ENCODE data around the gene MAP4K2.

MAP4K2 gene

DNA sequence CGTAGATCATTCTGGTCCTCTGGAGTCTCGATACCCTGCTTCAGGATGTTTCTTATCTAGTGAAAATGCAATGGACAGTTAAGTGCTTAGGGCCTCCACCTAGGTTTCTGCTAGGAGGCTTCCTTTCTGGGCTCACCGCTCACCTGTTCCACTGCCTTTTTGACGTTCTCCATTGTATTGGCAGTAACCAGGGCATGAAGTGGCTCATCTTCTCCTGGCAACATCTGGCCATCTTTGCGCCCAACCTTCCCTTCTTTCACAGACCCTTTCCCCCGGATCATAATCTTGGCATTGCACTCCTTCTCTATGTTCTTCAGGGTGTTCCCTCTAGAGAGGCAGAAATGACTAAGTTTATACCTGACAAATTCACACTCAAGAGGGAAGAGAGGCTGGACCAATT is 33.7 kb downstream of the MAP4K2 start:
- no peak for FAIRE-seq
- DNase-seq (ENCODE audit: low spot score) = no peak

DNA sequence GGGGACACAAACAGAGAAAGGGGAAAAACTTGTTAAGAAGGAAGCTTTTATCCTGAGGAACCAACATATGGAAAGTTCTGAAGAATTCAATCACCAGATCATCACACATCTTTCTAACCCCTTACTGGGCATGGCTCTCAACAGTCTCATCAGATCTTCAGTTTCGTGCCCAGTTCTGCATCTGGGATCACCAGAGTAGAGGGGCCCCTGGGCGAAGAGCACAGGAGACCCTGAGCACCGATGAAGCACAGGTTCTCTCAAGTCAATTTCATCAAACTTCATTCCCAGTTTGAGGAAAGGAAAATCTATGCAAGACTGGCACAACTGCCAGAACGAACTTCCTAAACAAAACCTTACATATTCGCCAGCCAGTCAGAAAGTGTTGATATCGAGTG is 34.7 kb downstream of the MAP4K2 start:
- FAIRE-seq (no peak), DNase-seq (ENCODE audit: low spot score) (no peak)

DNA sequence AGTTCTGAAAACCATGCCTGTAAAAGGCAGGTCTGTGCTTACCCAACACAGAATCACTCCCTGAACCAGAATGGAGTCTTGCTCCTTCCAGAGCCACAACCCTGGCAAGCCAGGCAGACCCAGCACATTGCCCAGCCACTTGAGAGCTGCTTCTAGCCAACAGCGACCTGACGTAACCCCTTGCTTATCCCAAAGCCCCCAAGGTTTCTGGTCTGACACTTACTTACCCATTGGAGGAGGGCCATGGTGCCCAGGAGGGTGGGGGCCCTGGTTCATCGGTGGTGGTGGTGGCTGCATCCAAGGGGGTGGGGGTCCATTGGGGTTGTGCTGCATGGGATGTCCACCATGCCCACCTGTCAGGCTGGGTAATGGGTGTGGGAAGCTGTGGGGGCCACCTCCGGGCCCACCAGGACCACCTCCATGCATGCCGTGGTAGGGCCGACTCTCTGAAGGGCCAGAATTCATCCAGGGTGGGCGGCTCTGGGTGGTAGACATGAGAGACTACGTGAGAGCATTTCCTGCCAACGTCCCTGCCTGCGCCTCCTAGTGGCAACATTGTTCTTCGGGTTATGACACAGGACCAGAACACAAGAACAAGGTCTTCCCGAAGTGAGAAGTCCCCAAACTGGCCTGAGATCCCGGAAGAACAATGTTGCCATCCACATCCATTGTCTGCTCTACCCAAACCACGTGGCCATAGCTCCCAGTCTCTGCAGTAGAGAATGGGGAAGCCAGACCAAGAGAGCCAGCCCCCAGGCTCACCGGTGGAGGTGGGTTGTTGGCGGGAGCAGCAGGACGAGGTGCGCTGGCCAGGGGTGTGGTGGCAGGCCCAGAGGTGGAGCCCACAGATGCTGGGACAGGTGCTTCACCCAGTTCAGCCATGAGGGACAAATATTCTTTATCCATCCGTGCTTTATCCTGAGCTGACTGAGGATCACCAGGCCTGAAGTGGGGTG is 35.4 kb downstream of the MAP4K2 start:
- peak; percentile 11 for DNase-seq (ENCODE audit: low spot score)
- no peak for FAIRE-seq

DNA sequence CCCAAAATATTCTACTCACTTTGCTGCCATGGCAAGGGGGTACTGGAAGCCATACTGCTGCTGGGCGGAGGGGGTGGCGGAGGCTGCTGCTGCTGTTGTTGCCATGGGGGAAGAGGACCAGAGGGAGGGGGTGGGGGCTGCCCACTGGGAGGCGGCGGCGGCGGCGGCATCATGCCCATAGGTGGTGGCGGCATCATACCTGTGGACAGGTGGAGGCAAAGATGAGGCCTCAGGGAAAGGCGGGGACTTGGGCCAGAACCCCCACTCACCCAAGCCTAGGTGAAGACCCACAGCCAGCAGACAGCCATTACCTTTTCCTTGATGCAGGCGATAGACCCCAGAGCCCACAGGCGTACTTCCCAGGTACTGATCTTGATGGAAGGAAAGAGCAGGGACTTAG is 36.1 kb downstream of the MAP4K2 start:
- DNase-seq (ENCODE audit: low spot score) = no peak
- FAIRE-seq = no peak

DNA sequence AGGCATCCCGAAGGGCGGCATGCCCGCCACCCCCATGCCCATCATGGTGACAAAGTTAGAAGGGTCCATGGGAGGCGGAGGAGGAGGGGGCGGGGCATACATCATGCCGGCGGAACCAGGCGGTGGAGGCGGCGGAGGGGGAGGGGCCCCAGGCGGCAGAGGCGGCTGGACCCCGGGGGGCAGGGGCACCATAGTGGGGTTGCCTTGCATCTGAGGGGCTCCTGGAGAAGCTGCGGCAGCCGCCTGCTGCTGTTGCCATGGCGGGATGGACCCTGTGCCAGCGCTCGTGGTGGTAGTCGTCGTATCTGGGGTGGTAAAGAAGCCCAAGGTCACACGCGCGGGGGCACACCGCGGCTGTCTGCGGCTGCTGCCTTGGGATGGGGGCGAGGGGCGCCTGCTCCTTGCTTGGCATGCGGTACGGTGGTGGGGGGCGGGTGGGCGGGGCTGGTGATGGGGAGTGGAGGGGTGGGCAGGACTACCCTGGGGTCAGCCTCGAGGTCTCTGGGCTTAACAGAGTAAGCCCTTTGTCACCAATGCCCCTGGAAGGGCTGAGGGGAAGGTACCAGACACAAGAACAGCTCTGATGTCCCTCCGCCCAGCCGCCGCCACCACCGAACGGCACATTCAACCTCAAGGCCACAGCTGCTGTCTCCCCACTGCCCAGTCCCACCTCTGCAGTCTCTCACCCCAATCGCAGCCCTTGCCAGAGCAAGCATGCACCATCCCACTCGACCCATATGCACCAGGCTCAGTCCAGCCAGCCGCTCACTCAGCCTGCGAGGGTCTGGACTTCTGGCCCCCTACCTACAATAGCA is 37.0 kb downstream of the MAP4K2 start:
- FAIRE-seq = no peak

DNA sequence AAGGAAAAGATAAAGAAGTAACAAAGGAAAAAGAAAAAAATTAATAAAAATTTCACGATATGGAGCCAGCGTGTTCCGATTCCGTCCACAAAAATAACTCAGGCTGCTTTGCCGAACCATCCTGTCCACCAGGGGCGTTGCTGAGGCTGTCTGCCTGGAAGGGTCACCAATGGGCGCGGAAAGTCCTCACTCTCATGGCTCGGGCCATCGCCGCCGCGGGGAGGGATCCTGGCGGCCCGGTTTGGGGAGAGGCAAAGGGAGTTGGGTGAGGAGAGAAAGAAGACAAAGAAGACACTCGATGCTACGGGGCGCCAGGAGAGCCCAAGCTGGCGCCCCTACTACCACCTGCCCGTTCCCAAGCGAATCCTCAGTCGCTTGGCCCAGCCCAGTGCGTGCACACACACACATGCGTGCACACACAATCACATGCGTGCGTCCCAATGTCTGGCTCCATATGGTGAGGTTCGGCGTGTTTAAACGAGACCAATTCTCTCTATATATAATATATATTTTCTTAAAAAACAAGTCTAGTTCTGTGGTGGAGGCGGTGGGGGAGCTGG is 37.6 kb downstream of the MAP4K2 start:
- FAIRE-seq (no peak), DNase-seq (ENCODE audit: low spot score) (no peak)

More for the DNA sequence above, 37.0 kb downstream of the MAP4K2 start:
- no peak for DNase-seq (ENCODE audit: low spot score)

DNA sequence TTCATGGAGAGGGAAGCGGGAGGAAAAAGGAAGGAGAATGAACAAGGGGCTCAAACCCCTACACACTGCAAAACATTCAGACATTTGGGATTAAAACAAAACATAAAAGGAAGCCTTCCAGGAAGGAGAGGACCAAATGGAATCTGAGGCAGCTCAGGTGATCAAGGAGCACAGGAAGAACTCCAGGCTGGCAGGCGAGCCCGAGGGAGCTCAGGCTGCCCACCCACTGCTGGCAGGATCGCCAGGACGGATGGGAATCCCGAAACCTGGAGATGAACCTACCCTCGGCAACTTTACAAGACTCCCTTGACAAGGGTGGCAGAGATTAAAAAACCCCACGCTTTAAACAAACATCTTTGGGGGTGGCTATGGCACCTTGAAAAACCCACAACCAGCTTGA is 38.3 kb downstream of the MAP4K2 start:
- FAIRE-seq (no peak), DNase-seq (ENCODE audit: low spot score) (no peak)

DNA sequence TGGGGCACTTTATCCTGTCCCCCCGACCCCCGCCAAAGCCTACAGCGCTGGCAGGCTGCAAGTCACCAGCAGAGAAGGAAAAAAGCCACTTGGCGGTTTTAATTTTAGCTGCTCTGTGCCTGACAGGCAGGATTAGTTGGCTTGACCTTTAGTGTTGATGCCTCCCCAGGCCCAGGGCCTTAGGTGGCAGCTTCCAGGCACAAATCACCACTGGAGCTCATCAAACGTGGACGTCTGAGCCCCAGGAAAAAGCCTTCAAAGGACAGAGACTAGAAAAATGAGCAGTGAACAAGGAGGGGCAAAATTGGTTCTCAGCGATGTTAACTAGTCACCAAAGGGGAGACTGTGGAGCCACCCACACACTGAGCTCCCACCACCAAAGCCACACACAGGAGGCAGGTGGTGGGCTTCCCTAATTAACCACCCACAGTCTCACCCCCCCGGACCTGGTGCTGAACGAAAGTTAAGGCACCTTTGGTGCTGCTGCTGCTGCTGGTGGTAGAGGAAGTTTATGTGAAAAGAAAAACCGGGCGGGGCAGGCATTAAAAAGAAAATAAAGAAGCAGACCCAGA is 38.9 kb downstream of the MAP4K2 start:
- DNase-seq (ENCODE audit: low spot score) (no peak), FAIRE-seq (no peak)

DNA sequence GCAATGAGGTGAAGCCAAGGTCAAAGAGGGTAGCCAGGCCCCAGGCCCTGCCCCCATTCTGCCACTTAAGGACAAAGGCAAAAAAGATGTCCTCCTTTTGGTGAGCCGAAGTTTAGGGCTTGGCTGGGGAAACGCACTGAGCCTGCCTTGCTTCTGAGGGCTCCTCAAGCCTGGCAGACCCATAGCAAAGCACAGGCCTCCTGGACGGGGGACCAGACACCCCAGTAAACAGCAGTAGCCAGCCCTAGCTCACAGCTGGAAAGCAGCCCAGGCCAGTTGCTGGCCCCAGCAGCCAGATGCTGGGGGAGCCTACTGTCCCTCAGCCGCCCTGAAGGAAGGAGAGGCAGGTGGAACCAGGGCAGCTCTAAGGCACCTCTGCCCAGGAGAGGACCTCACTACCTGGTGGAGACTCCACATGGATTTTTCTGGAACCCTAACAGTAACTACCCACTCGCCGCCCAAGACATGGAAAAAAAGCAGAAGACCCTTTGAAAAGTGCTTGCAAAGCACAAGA is 39.4 kb downstream of the MAP4K2 start:
- FAIRE-seq (no peak), DNase-seq (ENCODE audit: low spot score) (no peak)

DNA sequence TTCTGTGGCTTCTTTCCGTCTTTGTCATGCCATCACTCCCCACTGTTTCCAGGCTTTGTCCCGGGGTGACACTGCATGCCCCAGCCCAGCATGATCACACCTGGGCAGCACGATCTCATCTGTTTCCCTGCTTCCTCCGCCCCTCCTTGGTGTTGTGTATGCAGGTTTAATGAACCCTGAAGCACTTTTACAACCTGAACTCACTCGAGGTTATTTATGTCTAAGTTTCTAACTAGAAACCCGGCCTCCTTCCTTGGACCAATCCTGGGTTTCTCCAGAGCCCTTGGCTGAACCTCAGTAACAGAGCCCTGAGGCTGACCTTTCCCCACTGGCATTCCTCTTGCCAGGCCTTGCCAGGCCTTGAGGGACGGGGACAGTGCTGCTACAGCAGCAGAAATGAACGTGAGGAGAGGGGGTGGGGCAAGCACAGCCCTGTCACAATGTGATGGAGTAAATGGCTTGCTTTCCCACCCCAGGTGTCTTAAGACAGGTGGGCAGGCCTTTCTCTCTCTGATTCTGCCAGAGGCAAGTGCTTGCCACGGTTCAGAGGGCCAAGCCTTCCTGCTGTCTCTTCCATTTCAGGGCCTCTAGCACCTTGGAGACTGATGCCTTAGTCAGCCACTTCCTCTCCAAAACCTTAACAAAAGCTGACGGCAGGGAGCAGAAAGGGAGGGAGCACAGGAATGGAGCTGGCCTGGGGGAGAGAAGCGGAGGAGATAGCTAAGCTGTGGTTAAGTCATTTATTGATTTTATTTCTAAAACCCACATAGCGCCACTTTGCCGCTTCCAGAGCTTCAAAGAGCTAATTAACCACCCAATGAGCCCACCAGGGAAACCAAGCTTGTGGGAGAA is 40.1 kb downstream of the MAP4K2 start:
- DNase-seq (ENCODE audit: low spot score) = peak; percentile 71
- peak; percentile 73 for FAIRE-seq

DNA sequence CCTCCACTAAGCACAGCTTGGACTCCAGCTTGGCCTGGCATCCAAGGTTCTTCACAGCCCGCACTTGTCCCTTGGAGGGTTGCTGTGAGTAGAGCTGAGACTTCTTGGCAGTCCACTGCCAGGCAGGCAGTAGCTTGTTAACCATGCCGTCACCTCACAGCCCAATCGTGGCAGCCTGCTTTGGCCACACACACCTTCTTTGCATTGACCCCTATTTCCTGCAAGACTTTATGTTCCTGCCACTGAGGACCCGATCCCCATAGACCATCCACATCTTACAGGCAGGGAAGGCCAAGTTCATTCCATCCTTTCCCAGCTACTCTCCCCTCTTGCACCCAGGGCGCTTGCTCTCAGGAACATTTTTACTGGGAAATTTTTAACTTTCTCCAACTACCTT is 40.7 kb downstream of the MAP4K2 start:
- no peak for FAIRE-seq

DNA sequence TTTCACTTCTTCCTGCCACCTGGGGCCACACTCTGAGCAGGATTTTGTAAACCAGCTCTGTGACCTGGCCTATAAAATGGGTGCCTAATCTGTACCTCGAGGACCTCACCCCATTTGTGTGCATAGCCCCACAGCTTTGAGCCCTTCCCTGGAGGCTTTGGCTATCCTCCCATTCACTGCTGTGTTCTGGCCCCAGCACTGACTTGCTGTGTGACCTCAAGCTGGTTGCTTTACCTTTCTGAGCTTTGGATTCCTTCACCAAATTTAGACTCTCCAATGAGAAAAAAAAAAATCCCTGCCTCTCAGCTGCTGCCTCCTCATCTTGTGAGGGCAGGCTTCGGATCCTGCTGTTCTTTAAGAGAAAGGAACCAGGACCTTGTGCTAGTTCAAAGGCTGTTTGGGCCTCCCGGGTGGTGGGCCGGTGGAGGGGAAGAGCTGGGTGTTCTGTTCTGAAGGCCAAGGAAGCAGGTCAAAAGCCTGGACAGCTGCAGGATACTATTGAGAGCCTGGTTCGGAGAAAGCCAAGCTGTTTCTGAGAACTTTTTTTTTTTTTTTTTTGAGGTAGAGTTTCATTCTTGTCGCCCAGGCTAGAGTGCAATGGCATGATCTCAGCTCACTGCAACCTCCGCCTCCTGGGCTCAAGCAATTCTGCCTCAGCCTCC is 42.1 kb downstream of the MAP4K2 start:
- FAIRE-seq = no peak
- DNase-seq (ENCODE audit: low spot score) = no peak

More for the DNA sequence above, 40.7 kb downstream of the MAP4K2 start:
- no peak for DNase-seq (ENCODE audit: low spot score)

DNA sequence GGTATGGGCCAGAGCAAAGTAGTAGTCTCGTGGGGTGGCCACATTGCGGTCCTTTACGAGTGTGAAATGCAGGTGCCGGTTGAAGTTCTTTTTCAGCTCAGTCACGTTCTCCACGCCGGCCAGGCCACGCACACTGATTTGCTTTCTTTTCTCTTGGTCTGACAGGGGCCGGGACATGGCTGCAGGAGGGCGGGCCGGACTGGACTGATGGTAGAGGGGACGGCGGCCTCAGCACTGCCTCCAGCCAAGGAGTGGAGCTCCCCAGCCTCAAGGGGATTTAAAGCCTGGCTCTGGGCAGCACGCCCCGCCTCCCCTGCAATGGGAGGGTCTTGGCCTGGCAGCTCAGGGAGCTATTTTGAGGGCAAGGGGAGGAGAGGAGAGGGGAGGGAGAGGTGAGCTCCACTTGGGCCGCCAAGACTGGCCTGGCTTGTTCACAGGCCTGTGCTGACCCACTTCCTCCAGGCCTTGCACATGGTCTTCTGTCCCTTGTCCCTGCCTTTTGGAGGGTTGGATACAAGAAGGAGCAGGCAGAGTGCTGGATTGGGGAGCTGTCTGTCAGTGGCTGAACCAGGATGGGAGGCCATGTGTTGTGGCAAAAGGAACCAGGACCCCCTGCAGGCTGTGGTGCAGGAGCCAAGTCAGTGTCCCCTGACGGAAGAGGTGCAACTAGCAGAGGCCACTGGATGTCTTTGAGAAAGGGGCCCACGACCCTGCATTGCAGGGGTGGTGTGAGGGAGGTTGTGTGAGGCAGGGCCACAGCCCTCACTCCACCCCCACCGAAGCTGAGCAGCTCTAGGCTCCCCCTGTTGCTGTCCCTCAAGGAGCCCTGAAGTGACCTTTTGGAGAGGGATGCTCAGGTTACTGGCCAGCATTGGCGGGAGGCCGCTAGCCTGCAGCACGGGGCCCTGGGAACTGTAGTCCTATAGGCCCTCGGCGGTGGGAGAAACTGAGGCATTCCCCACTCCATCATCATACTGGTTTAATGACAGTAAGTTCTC is 43.0 kb downstream of the MAP4K2 start, which contains the start of gene PYGM:
Gene PYGM, minus strand, starts transcription at position 253 of the 998 bp plus-strand sequence. Its CDS starts 76 bp downstream, at position 177.
- DNase-seq (ENCODE audit: low spot score) (no peak), FAIRE-seq (no peak)

DNA sequence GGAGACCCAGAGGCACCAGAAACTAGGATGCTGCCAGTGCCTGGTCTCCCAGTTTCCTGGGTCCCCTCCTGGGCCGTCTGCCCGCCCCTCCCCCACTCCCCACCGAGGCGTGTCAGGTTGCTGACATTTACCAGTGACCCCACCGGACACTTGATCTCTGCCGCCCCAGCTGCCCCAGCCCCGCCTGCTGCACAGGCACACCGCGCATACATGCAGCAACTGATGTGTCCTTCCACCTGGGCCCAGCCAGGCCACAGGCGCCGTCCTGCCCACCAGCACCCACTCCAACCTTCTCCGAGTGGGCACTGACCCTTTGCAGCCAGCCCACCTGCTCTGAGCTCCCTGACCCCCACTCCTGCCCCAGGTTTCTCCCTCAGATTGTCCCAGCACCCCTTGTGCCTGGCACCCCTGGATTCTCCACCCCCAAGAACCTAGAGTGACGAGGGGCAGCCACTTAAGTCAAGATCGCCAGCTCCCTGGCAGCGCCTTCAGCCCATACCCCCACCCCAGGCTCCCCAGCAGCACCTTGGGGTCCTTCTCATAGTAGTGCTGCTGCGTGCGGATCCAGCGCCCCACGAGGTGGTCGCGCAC is 43.8 kb downstream of the MAP4K2 start:
- DNase-seq (ENCODE audit: low spot score) = no peak
- no peak for FAIRE-seq

DNA sequence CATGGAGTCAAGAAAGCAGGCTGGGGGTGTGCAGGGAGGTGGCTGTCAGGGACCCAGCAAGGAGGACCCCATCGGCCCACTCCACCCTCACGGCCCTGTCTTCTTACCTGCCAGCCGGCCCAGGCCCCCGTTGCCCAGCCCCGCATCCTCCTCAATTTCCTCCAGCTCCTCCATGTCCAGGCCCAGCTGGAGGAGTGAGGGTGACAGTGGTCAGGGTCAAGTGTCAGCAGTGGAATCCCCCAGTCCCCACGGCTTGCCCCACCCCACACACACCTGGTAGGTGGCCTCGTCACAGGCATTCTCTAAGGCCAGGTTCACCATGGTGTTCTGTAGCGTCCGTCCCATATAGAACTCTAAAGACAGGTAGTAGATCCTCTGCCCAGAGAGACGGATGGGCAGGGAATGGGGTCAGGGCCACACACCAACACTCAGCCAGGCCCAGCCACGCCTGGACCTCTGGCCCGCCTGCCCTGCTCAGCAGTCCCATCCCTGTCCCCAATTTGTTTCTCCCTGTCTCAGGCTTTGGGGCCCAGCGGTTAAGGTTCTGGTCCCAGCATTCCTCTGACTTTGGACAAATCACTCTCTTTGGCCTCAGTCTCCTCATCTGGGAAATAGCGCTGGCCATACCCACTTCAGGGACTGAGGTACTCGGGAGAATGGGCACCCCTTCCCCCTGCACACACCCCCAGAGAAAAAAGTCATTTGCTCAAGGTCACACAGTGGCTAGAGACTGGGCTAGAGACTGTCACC is 44.5 kb downstream of the MAP4K2 start:
- FAIRE-seq = no peak

DNA sequence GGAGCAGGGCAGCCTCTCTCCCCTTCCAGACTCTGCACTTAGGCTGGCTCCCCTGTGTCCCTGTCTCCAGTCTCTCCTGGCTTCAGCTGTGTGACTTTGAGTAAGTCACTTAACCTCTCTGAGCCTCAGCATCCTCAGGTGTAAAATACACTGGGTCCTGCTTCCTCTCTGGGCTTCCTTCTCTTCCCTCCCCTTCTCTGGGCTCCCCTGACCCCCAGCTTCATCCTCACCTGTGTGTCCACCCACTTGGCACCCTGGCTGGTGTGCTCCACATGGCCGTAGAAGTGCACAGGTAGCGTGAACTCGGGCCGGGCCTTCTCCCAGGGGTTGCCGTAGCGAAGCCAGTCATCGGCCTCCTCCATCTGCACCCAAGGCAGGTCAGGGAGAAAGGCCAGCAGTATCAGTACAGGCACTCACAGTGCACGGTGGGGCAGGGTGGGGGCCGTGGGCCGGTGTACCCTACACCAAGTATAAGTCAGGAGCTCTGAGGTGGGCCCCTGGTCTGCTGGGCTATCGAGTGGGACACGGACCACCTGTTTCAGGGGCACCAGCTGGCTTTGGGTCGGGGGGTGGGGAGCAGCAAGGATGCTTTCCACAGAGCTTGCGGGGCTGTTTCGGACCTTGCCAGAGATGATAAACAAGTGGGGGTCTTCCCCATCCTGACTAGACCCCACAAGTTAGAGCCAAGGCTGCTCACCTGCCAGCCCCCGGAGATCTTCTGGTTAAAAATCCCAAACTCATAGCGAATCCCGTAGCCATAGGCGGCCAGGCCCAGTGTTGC is 45.3 kb downstream of the MAP4K2 start:
- DNase-seq (ENCODE audit: low spot score) = no peak
- FAIRE-seq = no peak

More for the DNA sequence above, 44.5 kb downstream of the MAP4K2 start:
- no peak for DNase-seq (ENCODE audit: low spot score)
